ENCODE measurements around the gene MSX1.

MSX1 gene

GRCh38 chr4:4857809-4858508, 1.5 kb upstream of the MSX1 start:
- no peak for DNase-seq (ENCODE audit: low spot score)

- no peak for DNase-seq (ENCODE audit: low spot score)
Measured at GRCh38 chr4:4858527-4859324, 739 bp upstream of the MSX1 start.

GRCh38 chr4:4859799-4860599, 534 bp downstream of the MSX1 start:
- peak; percentile 56 for DNase-seq (ENCODE audit: low spot score)

- peak; percentile 78 for DNase-seq (ENCODE audit: low spot score)
Measured at GRCh38 chr4:4860600-4861389, 1.3 kb downstream of the MSX1 start.

GRCh38 chr4:4861390-4862018, 2.0 kb downstream of the MSX1 start:
- DNase-seq (ENCODE audit: low spot score) = no peak

- DNase-seq (ENCODE audit: low spot score) = no peak
Measured at GRCh38 chr4:4862071-4862551, 2.6 kb downstream of the MSX1 start.

- DNase-seq (ENCODE audit: low spot score) = no peak
Measured at GRCh38 chr4:4862665-4863482, 3.4 kb downstream of the MSX1 start.

- no peak for DNase-seq (ENCODE audit: low spot score)
Measured at GRCh38 chr4:4864443-4864939, 5.0 kb downstream of the MSX1 start.

- DNase-seq (ENCODE audit: low spot score) = no peak
Measured at GRCh38 chr4:4864940-4865704, 5.7 kb downstream of the MSX1 start.

GRCh38 chr4:4865705-4866123, 6.2 kb downstream of the MSX1 start:
- no peak for DNase-seq (ENCODE audit: low spot score)

GRCh38 chr4:4866124-4866865, 6.8 kb downstream of the MSX1 start:
- DNase-seq (ENCODE audit: low spot score) = peak; percentile 60

GRCh38 chr4:4866866-4867374, 7.5 kb downstream of the MSX1 start:
- DNase-seq (ENCODE audit: low spot score) = no peak

- no peak for DNase-seq (ENCODE audit: low spot score)
Measured at GRCh38 chr4:4867375-4868039, 8.0 kb downstream of the MSX1 start.

GRCh38 chr4:4868040-4868757, 8.7 kb downstream of the MSX1 start:
- DNase-seq (ENCODE audit: low spot score) = no peak

- DNase-seq (ENCODE audit: low spot score) = no peak
Measured at GRCh38 chr4:4868758-4869723, 9.6 kb downstream of the MSX1 start.

All from GM03348 (cell line).